OCI-LY3 (cell line): ENCODE measurements around the gene UNC50.

Source experiments
- EZH2phosphoT487 ChIP-seq: fragments of 200-600 bp; shearing (Covaris generic); IDR thresholded peaks from 2 replicates; pipeline ENCODE4 v1.6.1; 2018; ENCODE audit warnings: antibody characterized with exemption, mixed run types, low read depth
- TF ChIP-seq, protein P1 (sequence below): fragments of 200-600, 300-600 bp; sonication (generic); IDR thresholded peaks from 2 replicates; pipeline ENCODE4 v1.5.1; 2014; ENCODE audit warnings: antibody characterized with exemption, low read length, low read depth

DNA sequence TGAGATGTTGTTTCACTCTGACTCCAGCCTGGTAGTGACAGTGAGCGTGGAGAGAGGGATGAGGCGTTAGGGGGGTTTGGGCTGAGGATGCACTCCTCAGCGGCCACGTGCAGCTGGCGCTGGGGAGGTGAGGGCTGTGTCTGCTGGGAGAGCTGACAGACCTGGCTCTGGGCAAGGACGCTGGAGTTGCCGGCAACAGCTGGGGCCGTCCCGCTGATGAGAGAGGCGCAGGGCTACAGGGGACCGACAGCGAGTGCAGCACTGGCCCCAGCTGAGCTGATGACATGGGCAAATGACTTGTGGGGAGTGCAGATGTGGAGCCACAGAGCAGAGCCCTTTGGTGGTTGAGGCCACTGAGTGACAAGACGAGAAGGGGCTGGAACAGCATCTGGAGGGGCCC lies 38.5 kb upstream of the UNC50 start:
- TF ChIP-seq, protein P1, sequence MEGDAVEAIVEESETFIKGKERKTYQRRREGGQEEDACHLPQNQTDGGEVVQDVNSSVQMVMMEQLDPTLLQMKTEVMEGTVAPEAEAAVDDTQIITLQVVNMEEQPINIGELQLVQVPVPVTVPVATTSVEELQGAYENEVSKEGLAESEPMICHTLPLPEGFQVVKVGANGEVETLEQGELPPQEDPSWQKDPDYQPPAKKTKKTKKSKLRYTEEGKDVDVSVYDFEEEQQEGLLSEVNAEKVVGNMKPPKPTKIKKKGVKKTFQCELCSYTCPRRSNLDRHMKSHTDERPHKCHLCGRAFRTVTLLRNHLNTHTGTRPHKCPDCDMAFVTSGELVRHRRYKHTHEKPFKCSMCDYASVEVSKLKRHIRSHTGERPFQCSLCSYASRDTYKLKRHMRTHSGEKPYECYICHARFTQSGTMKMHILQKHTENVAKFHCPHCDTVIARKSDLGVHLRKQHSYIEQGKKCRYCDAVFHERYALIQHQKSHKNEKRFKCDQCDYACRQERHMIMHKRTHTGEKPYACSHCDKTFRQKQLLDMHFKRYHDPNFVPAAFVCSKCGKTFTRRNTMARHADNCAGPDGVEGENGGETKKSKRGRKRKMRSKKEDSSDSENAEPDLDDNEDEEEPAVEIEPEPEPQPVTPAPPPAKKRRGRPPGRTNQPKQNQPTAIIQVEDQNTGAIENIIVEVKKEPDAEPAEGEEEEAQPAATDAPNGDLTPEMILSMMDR: no peak
- no peak for TF ChIP-seq EZH2phosphoT487
